Right lobe of liver (tissue), 6 donors: ENCODE data around the gene NIP7. TPM values are rescaled to one million over a fixed set of nuclear protein-coding genes. Genes with fewer than 3 reads are reported as not detected.

Experiments
- ATAC-seq, 4 donors: fragments of 200-7000 bp; cut with Tn5 transposase; one replicate each; pipeline ENCODE4 v1.9.1; 2020; ENCODE audit warnings: mild to moderate bottlenecking in 4 of 4, moderate library complexity in 4 of 4
- DNase-seq, 3 donors: peaks; one replicate each; pipeline ENCODE4 v3.0.0-alpha.2; 2020
- H3K27ac ChIP-seq, 3 donors: fragments of 200-600 bp; one replicate each; pipeline ENCODE4 v1.8.0; 2022
- H3K27me3 ChIP-seq, 2 donors: fragments of 200-600 bp; one replicate each; pipeline ENCODE4 v1.8.0; 2022
- H3K36me3 ChIP-seq, 4 donors: fragments of 200-600 bp; sonication (generic) in 1 of 4; one replicate each; pipeline versions ENCODE4 v1.5.1 to v1.8.0; 2017 to 2022; ENCODE audit warnings: control low read depth in 1 of 4
- H3K4me1 ChIP-seq, 4 donors: fragments of 200-600 bp; sonication (generic) in 1 of 4; one replicate each; pipeline versions ENCODE4 v1.5.1 to v1.8.0; 2017 to 2022; ENCODE audit warnings: control low read depth in 1 of 4
- H3K4me3 ChIP-seq, 3 donors: fragments of 200-600 bp; one replicate each; pipeline ENCODE4 v1.8.0; 2022
- H3K9me3 ChIP-seq, 4 donors: fragments of 200-600 bp; sonication (generic) in 1 of 4; one replicate each; pipeline versions ENCODE4 v1.5.1 to v1.8.0; 2017 to 2022; ENCODE audit warnings: control low read depth in 1 of 4
- CTCF ChIP-seq, 4 donors: fragments of 200-600 bp in 3 of 4; fragments of 450-650 bp in 1 of 4; IDR thresholded peaks; one replicate each; pipeline versions ENCODE4 v1.5.1 to v1.8.0; 2016 to 2022; ENCODE audit warnings: antibody characterized with exemption in 4 of 4, mild to moderate bottlenecking in 2 of 4
- POLR2A ChIP-seq: fragments of 450-650 bp; IDR thresholded peaks from one replicate; pipeline ENCODE4 v1.6.1; 2017; ENCODE audit warnings: antibody characterized with exemption, mild to moderate bottlenecking
- WGBS: methylation state at CpG from one replicate; pipeline ENCODE4 v1.1.6; 2018; ENCODE audit warnings: low coverage, low lambda C conversion rate; ENCODE audit not compliant: insufficient coverage; ENCODE audit errors: missing lambda C conversion rate; 5-methylcytosine and 5-hydroxymethylcytosine counted together
- intact Hi-C, 2 donors: fragments of 100-400 bp; cut with DNase I; formaldehyde crosslinking; loops; one replicate each; pipeline versions ENCODE4 v1.11.2 to v1.14.1; 2022
- total RNA-seq, 6 experiments: library from RNA; depleted of rRNA in 2 of 6; stranded (reverse); fragments of >200 nt in 2 of 6; fragmentation: NEBNext Ultra II Directional in 3 of 6; extraction: Animal tissue kit (Norgen Biotek cat#: 25700) in 3 of 6; gene quantifications; one replicate each; pipeline versions ENCODE4 v1.1.0 to v1.2.4, GENCODE V29; 2016 to 2023
- donor health status: DM: no; HTN: yes; CAD: no.
- donor health status: DM: no; HTN: no; CAD: no.
- donor health status: DM: no; HTN: no; CAD: no.
- donor health status: DM: no; HTN: yes; CAD: no.
- donor health status: DM: no; HTN: yes; CAD: no.

NIP7 gene
- total RNA-seq, 6 experiments from 2014 or later: 6.9 to 11.3 (median 9.4) TPM

- Histone ChIP-seq H3K4me1 (peaks cover 3 to 41% (median 20%) of the 10 kb centered on the region in 4 donors), H3K9me3 (no peaks in the 10 kb centered on the region), H3K27ac (peak within 1 kb of the TSS; percentile 60 to 95 (median 81)), H3K27me3 (no peaks in the 10 kb centered on the region), H3K4me3 (peak within 1 kb of the TSS; percentile 89 to 99 (median 95)), H3K36me3 (peaks cover 0 to 44% (median 10%) of the 10 kb centered on the region in 4 donors)
- peak; percentile 86 to 95 (median 88) for ATAC-seq
- intact Hi-C loops: no loop called here
- WGBS: 0% methylated on average over 5 of the region's 93 CpGs
- TF ChIP-seq POLR2A (peak; percentile 88), CTCF (IDR thresholded peaks at IDR 0.05) (peak in 2 of 4 donors; percentile 19 to 32)
- DNase-seq: peak; percentile 97
Measured at GRCh38 chr16:69330286-69331109, 9.1 kb upstream of the NIP7 start, which contains the start of gene PDF. Gene PDF (minus strand): TSS chr16:69330588. CDS start chr16:69330570, 18 bp downstream.

- peaks cover 0 to 16% (median 4%) of the 10 kb centered on the region in 4 donors for H3K4me1 ChIP-seq
- H3K4me3 ChIP-seq: no peak overlapping the region
- H3K27me3 ChIP-seq: no peaks in the 10 kb centered on the region
- no peak for DNase-seq
- TF ChIP-seq CTCF (IDR thresholded peaks at IDR 0.05) (no peak), POLR2A (no peak)
- 91% methylated on average over 4 of the region's 9 CpGs for WGBS
- no peaks in the 10 kb centered on the region for H3K9me3 ChIP-seq
- no peak for ATAC-seq
- intact Hi-C loops: no loop called here
- peaks cover 0 to 51% (median 15%) of the 10 kb centered on the region in 4 donors for H3K36me3 ChIP-seq
- no peak overlapping the region for H3K27ac ChIP-seq
Measured at GRCh38 chr16:69334696-69335095, 4.9 kb upstream of the NIP7 start.

GRCh38 chr16:69338557-69339288 is 849 bp upstream of the NIP7 start:
- DNase-seq: peak in 1 of 3 donors; percentile 74
- H3K9me3 ChIP-seq: no peaks in the 10 kb centered on the region
- no peaks in the 10 kb centered on the region for H3K27me3 ChIP-seq
- H3K27ac ChIP-seq: peak overlapping the region; percentile 74 to 89 (median 81)
- intact Hi-C loops: no loop called here
- peak overlapping the region; percentile 69 to 93 (median 91) for H3K4me3 ChIP-seq
- H3K36me3 ChIP-seq: peaks cover 0 to 55% (median 16%) of the 10 kb centered on the region in 4 donors
- TF ChIP-seq POLR2A (no peak), CTCF (IDR thresholded peaks at IDR 0.05) (no peak)
- WGBS: 23% methylated on average over 29 of the region's 46 CpGs
- peaks cover 0 to 24% (median 7%) of the 10 kb centered on the region in 4 donors for H3K4me1 ChIP-seq
- ATAC-seq: no peak

- Histone ChIP-seq H3K4me1 (peaks cover 0 to 24% (median 7%) of the 10 kb centered on the region in 4 donors), H3K4me3 (peak overlapping the region; percentile 69 to 93 (median 91)), H3K27me3 (no peaks in the 10 kb centered on the region), H3K36me3 (peaks cover 0 to 42% (median 12%) of the 10 kb centered on the region in 4 donors), H3K9me3 (no peaks in the 10 kb centered on the region), H3K27ac (peak overlapping the region; percentile 74 to 89 (median 81))
- TF ChIP-seq POLR2A: no peak
- TF ChIP-seq CTCF (IDR thresholded peaks at IDR 0.05): no peak
- 8% methylated on average over 14 of the region's 16 CpGs for WGBS
- DNase-seq (no peak), ATAC-seq (no peak)
- intact Hi-C loops: no loop called here
Measured at GRCh38 chr16:69340095-69340644, 598 bp downstream of the NIP7 start.
